NCI-H2081 (cell line): ENCODE data around the gene NPTX1.

ENCODE experiments used
- DNase-seq, 2 experiments: peaks; one replicate each; lab custom pipeline; 2025; lab: John Stamatoyannopoulos, UW

NPTX1 gene

DNA sequence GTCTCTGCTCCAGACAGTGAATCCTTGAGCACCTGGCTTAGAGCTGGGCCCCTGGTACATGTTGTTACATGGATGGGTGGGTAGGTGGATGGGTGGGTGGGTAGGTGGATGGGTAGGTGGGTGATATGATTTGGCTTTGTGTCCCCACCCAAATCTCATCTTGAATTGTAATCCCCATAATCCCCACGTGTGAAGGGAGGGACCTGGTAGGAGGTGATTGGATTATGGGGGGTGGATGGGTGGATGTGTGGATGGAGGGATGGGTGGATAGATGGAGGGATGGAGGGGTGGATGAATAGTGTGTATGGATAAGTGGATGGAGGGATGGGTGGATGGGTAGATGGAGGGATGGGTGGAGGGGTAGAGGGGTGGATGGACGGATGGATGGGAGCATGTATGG lies 26.6 kb upstream of the NPTX1 start:
- DNase-seq = no peak

DNA sequence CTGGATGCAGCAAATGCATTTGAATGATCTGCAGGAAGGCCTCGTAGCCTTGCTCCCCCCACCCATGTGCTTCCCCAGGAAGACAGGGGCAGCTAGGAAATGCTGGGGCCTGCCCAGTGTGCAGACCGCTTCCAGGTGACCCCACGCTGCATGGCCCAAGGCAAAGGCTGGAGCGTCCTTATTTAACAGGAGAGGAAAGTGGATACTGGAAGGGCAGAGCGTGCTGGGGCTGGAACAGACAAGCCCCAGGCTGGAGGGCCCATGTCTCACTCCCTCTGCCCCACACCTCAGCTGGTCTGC lies 26.1 kb upstream of the NPTX1 start:
- no peak for DNase-seq

DNA sequence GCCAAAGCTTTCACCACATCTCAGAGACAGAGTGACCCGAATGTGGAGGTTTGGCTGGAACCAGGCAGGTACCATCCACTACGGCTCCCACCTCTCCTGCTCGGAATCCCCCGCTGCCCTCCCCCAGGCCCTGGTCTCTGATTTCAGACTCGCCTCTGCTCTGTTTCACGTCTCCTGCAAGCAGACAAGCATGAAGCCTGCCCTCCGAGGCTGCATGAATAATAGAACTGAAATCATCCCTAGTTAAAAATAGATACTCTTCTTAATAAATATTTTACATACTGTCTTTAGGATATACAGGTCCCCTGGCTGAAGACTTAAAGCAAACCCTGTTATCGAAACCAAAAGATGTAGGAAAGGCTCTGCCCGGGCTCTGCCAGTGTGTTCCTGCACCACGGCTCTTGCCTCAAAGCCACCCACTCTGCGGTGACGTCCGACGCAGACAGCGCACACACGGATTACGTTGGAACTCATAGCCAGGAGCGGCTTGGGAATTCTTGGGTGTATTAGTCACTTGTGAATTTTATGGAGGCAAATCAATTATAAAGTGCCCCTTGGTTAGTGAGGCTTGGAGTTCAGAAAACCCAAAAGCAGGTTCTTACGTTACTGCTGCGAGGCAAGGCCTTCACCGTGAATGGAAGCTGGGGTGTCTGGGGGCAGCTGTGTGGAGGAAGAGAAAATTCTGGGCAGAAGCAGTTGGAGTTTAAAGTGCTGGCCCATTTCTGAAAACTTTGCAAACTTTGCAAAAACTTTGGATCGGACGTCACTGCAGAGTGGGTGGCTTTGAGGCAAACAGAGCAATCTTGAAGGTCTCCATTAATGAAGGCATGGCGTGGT lies 25.6 kb upstream of the NPTX1 start:
- no peak for DNase-seq

DNA sequence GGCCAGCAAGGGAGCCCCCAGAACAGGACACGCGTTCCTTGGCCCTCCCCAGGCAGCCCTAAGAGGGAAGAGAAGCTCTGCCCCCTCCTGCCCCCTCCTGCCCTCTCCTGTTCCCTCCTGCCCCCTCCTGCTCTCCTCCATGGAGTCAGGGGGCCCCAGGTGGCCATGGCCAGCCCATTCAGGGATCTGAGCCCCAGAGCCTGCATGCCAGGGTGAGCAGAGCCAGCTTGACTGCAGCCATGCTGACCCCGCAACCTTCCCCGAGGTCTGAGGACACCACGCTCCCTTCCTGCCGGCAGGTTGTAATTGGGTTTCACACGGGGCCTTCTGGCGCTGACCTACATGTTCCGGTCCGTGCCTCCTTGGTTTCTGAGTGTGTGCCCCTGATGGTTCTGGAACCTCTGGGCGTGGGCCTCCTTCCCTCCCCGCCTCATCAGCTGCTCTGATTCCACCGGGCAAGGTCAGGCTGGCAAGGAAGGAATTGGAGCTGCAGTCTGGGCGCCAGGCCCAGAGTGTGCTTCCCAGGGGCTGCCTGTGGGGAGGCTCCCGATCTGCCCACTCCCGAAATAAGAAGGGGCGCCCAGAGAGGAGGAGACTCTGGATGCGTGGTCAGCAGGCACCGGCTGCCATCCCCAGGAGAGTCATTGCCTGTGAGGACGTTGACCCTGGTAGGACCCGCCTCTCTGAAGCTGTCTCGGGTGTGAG lies 23.7 kb upstream of the NPTX1 start:
- no peak for DNase-seq

DNA sequence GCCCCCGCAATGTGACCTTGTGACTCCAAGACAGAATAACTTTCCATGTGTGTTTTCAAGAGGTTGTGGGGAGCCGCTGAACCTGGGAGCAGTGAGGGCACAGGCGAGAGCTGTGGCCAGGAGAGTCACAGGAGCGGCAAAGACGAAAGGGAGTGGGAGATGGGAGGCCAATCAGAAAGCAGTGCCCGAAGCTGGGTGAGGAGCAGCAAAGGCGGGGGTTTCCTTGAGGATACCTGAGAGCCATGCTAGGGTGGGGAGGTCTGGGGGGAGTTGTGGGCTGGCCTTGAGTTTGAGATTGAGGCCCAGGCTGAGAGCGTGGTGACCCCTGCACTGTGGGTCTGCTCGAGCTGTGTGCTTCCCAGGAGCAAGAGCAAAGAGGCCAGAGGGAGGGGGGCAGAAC lies 23.2 kb upstream of the NPTX1 start:
- no peak for DNase-seq

DNA sequence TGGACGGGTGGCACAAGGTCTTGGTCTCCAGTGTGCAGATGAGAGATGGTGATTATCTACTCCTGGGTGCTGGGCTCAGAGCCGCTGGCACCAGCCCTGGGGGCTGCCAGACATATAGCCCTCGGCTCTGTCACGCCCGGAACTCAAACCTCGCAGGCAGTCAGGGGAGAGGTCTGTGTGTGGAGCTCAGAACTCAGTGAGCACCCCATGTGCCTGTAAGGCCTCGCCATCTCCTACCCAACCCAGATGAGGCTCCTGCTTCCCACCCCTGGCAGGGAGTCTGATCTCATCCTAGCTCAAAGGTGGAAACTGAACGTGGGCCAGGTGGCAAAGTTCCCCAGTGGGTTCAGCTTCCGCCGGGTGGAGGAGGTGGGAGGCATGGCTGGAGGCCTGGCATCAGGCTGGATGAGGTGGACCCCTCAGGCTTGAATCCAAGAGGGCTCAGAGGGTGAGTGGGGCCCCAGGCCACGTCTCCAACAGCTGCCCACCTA lies 22.6 kb upstream of the NPTX1 start:
- no peak for DNase-seq

DNA sequence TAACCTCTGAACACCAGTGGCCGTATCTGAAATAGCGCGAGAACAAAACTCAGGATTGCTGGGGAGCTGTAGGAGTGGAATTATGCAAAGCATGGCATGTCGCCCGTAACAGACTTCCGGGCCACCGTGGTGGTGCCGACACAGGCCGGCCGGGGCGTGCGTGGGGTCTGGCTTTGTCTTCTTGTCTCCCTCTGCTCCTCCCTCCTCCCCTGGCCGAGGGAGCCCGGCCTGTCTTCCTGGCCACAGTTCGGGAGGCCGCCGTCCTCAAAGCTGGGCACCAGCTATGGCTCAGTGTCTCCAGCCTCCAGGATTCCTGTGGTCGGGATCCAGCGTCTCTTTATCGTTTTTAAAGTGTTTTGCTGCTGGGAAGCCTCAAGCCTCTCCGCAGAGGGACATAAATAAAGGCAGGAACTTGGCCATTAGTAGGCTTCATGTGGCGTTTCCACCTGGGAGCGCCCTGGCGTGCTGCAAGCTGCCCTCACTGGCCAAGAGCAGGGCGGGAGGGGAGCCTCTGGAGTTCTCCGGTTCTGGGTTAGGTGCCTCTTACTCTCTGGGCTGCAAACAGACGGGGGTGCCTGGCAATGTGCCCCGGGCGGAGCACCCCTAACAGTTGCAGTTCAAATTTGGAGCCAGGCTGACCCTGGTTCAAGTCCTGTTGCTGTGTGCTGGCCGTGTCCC lies 22.0 kb upstream of the NPTX1 start:
- DNase-seq = no peak

DNA sequence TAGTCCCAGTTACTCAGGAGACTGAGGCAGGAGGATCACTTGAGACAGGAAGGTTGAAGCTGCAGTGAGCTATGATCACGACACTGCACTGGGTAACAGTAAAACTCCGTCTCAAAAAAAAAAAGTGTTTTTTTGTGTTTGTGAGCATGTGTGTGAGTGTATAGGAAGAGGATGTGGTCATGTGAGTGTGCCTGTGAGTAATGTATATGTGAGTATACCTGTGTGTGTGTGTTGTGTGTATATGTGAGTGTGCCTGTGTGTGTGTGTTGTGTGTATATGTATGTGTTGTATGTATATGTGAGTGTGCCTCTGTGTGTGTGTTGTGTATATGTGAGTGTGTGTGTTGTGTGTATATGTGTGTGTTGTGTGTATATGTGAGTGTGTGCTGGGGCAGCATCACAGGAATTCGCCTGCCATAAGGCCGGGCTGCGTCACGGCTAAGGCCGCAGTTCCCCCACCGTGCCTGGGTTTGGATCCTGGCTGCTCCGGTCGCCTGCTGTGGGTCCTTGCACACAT lies 21.4 kb upstream of the NPTX1 start:
- DNase-seq = no peak

DNA sequence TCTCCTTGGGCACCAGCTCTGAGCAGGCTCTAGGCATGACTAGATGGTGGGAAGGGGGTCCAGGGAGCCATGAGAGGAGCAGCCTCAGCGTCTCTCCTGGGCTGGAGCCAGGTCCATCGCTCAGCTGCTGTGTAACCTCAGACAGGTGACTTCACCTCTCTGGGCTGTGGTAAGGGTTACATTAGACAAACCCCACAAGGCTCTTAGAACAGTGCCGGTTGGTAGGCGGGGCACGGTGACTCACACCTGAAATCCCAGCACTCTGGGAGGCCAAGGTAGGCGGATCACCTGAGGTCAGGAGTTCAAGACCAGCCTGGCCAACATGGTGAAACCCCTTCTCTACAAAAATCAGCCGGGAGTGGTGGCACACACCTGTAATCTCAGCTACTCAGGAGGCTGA lies 18.1 kb upstream of the NPTX1 start:
- no peak for DNase-seq

DNA sequence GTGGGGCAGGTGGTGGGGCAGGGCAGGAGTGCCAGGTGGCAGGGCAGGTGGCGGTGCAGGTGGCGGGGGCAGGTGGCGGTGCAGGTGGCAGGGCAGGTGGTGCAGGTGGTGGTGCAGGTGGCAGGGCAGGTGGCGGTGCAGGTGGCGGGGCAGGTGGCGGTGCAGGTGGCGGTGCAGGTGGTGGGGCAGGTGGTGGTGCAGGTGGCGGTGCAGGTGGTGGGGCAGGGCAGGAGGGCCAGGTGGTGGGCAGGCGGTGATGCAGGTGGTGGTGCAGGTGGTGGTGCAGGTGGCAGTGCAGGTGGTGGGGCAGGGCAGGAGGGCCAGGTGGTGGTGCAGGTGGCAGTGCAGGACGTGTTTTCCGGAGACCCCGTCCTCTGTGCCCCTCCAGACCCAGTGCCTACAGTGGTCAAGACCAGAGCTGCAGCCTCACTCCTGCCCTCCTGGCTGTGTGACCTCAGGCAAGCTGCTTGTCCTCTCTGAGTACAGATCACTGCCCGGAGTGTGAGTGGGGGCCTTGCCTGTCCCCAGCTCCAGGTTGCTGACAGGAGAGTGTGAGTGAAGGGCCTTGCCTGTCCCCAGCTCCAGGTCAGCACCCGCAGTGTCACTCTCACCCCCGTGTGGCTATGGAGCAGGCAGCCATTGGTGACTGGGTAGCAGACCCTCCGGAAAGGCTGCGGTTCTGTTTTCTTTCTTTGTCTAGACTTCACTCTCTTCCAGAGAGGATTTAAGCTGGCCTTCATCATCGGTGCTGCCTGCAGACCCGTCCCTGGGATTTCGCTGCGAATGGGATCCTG lies 16.1 kb upstream of the NPTX1 start:
- no peak for DNase-seq

DNA sequence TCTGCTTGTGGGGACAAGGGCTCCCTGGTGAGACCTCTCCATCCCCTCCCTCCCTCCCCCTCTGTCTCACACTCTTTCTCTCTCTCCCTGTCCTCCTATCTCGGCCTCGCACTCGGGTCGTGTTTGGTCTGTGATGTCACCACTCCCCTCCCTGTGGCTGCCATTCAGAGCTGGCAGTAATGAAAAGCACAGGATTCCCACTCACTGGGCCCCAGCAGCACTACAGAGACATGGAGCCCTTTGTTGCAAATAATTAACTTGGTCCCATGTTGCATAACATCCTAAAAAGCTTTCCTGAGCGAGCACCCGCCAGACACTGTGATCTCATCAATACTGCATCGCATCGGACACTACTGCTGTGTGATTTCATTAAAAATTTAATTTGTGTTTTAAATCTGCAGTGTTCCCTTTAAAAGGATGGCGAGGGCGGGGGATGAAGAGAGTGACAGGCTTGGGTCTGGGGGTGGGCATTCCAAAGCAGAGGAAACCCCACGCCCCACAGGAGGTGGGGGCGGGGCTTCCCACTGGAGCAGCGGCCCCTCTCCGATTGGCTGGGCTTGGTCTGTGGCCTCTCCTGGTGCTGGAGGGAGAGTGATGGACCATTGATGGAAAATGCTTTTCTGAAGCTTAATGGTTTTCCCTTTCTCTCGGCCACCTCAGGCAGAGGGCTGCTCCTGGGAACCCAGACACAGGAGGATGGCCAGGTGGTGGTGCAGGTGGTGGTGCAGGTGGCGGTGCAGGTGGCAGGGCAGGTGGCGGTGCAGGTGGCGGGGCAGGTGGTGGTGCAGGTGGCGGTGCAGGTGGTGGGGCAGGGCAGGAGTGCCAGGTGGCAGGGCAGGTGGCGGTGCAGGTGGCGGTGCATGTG lies 15.3 kb upstream of the NPTX1 start:
- no peak for DNase-seq

DNA sequence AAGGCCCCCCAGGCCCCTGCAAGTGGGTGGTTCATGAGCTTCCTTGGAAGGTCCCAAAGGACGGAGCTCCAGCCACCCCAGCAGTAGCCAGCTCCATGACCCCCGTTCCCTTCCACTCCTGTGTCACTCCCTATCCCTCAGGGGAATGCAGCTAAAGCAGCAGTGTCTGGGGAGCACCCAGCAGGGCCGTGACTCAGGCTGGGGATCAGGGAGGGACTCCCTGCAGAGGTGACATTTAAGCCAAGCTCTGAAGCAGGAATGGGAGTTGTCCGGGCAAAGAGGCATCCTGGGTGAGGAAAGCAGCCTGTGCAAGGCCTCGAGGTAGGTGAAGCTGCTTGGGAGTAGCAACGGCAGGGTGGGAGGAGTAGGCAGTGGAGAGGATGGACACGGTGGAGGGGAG lies 11.1 kb upstream of the NPTX1 start:
- DNase-seq = no peak

DNA sequence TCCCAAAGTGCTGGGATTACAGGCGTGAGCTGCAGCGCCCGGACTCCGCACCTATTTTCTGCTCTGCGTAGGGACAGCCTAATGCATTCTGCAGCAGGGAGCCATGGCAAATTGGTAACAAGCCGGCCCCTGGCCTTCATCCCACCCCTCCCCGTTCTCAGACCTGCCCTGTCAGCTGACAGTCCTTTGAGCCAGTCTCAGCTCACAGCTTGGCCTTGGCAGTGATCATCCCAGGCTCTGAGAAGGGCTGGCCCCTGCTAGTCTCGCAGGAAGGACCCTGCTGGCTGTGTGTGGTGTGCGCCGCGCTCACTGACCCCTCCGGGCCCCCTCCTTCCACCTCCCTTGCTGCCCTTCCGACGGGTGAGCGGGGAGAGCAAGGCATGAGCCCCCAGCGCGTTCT lies 10.3 kb upstream of the NPTX1 start:
- DNase-seq = no peak

DNA sequence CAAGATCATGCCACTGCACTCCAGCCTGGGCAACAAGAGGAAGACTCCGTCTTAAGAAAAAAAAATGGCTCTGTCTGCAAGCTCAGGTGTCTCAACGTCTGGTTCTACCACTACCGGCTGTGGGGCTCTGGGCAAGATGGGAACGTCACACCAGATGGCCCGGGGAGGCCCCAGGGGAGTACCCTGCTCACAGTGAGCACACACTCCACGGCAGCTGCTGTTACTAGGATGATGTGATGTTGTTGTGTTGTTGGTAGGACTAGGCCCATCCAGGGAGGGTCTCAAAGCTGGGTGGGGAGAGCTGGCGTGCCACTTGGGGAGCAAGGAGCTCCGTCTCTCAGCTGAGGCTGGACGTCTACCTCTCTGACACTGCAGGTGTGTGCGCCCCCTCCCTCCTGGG lies 9.4 kb upstream of the NPTX1 start:
- no peak for DNase-seq

DNA sequence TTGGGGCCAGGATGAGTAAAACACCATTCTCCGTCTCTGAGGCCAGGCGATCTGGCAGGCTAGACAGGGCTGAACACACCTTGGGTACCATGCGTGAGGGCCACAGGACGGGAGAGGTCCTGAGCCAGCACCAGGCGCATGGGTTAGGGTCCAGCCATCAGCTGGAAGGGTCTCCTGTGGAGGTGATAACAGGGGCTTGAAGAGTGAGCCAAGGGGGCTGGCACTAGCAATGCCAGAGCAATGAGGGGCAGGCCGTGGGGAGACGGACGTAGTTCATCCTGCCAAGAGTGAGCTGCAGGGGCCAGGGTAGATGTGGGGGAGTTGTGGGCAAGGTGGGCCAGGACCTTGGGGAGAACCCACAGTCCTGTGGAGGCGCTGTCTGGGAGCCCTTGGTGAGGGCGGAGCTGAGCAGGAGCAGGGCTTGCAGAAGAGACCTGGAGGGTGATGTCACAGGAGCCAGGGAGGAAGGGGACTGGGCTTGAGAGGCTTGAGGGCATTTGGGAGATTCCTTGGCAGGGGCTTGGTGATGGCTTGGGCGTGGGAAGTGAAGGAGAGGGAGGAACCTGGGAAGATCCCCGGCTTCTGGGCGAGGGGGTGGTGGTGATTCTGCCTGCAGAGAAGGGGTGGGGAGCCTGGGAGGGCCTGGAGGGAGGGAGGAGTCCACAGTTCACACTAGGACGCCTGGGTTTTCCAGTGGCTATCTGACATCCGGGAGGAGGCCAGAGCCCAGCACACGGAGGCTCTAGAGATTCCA lies 6.3 kb upstream of the NPTX1 start:
- no peak for DNase-seq

DNA sequence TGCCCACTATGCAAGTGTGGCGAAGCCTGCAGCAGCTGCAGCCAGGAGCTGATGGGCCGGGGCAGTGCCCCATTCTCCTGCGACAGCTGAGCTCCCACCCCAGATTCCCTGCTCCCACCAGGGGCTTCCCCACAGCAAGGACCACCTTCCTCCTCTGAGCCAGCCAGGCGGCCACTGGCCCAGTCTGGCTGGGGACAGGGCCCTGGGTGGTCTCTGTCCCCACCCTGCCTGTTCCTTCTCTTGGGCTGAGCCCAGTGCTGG lies 5.6 kb upstream of the NPTX1 start:
- DNase-seq = no peak

DNA sequence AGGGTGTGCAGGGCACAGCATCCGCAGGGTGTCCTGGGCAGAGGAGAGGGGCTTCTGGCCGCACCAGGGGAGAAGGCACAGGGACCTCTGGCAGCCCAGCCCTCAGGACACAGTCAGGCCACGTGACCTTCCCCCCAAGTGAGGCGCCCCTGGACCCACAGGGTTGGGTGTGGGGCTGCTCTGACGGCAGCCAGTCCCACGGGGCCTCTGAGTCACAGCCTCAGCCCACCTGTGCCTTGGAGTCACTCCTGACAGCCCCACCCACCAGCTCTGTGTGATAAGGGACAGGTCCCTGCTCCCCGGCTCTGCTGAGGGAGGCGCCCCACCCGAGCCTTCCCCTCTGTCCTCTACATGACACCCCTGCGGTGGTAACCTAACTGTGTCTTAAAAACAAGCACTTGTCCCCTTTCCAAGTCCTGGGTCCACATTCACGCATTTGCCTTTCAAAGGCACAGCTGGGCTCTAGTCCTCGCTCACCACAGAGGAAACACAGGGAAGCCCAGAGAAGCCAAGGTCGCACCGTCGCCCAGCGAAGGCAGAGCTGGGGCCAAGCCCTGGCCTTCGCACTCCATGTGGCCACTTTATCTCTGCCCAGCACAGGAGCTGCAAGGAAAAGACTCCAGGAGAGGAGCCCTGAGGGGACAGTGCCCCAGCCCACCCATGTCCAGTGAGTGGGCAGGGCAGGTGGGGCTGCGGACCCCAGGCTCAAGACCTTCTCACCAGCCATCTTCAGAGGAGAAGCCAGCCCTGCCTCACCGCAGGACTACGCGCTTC lies 5.1 kb upstream of the NPTX1 start:
- no peak for DNase-seq

DNA sequence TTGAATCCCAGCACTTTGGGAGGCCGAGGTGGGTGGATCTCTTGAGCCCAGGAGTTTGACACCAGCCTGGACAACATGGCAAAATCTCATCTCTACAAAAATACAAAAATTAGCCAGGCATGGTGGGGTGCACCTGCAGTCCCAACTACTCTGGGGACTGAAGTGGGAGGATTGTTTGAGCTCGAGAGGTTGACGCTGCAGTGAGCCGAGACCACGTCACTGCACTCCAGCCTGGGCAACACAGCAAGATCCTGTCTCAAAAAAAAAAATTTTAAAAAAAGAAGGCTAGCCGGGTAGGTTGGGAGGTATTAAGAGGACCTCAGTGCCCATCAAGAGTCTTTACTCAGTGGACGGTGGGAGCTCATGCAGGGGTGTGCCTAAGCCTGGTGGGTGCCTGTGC lies 3.8 kb upstream of the NPTX1 start:
- DNase-seq = no peak

DNA sequence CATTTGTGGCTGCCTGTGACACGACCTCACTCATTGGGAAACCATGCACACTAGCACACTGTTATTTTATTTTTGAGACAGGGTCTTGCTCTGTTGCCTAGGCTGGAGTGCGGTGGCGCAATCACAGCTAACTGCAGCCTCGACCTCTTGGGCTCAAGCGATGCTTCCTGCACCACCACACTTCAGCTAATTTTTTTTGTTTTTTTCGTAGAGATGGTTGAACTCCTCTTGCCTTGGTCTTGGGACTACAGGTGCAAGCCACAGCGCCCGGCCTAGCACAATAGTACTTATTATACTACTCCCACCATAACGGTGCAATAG lies 2.8 kb upstream of the NPTX1 start:
- no peak for DNase-seq
